Measurements from ENCODE around the gene AP1S3.
"Not testable (repeated sequence)": the region's sequence is repeated elsewhere in the genome, so short reads cannot be mapped to it uniquely, and the experiment has no call there.

AP1S3 gene

GRCh38 chr2:223837287-223838061 lies at the start of gene AP1S3:
TSS of gene AP1S3 (minus strand) at chr2:223837582. CDS start at chr2:223837450, 132 bp downstream.
- H3K4me3 ChIP-seq (ENCODE audit: low read length): peak within 1 kb of the TSS; percentile 94
- no peaks in the 10 kb centered on the region for H3K27me3 ChIP-seq (ENCODE audit: insufficient read depth, low read length)
- peak within 1 kb of the TSS; percentile 85 for H3K9ac ChIP-seq (ENCODE audit: low read depth, low read length)
- no peak within 1 kb of the TSS for H3K27ac ChIP-seq (ENCODE audit: low read length)
- peaks cover 11% of the 10 kb centered on the region for H3K4me1 ChIP-seq (ENCODE audit: insufficient read depth, low read length)
- H3K36me3 ChIP-seq (ENCODE audit: insufficient read depth, low read depth, low read length): no peaks in the 10 kb centered on the region
- H3K9me3 ChIP-seq (ENCODE audit: insufficient read depth, low read depth, low read length): no peaks in the 10 kb centered on the region

GRCh38 chr2:223887127-223887526 lies 49.7 kb upstream of the AP1S3 start:
- peaks cover 65% of the 10 kb centered on the region for H3K36me3 ChIP-seq (ENCODE audit: insufficient read depth, low read depth, low read length)
- no peak overlapping the region for H3K4me3 ChIP-seq (ENCODE audit: low read length)
- H3K27me3 ChIP-seq (ENCODE audit: insufficient read depth, low read length): no peaks in the 10 kb centered on the region
- H3K9me3 ChIP-seq (ENCODE audit: insufficient read depth, low read depth, low read length): no peaks in the 10 kb centered on the region
- 0 out of 2 replicates have a peak overlapping the region, but pooled peaks have one; percentile 37 for H3K9ac ChIP-seq (ENCODE audit: low read depth, low read length)
- no peak overlapping the region for H3K27ac ChIP-seq (ENCODE audit: low read length)
- H3K4me1 ChIP-seq (ENCODE audit: insufficient read depth, low read length): 0 out of 2 replicates have a peak, but pooled peaks cover 2% of the 10 kb centered on the region

- H3K9me3 ChIP-seq (ENCODE audit: insufficient read depth, low read depth, low read length): no peaks in the 10 kb centered on the region
- no peak overlapping the region for H3K27ac ChIP-seq (ENCODE audit: low read length)
- H3K27me3 ChIP-seq (ENCODE audit: insufficient read depth, low read length): no peaks in the 10 kb centered on the region
- peaks cover 69% of the 10 kb centered on the region for H3K36me3 ChIP-seq (ENCODE audit: insufficient read depth, low read depth, low read length)
- no peak overlapping the region for H3K9ac ChIP-seq (ENCODE audit: low read depth, low read length)
- no peak overlapping the region for H3K4me3 ChIP-seq (ENCODE audit: low read length)
- 0 out of 2 replicates have a peak, but pooled peaks cover 2% of the 10 kb centered on the region for H3K4me1 ChIP-seq (ENCODE audit: insufficient read depth, low read length)
Measured at GRCh38 chr2:223886726-223887125, 49.3 kb upstream of the AP1S3 start.

GRCh38 chr2:223884399-223884798 lies 47.0 kb upstream of the AP1S3 start:
- peaks cover 77% of the 10 kb centered on the region for H3K36me3 ChIP-seq (ENCODE audit: insufficient read depth, low read depth, low read length)
- H3K27me3 ChIP-seq (ENCODE audit: insufficient read depth, low read length): no peaks in the 10 kb centered on the region
- H3K4me1 ChIP-seq (ENCODE audit: insufficient read depth, low read length): 0 out of 2 replicates have a peak, but pooled peaks cover 2% of the 10 kb centered on the region
- no peaks in the 10 kb centered on the region for H3K9me3 ChIP-seq (ENCODE audit: insufficient read depth, low read depth, low read length)
- no peak overlapping the region for H3K4me3 ChIP-seq (ENCODE audit: low read length)
- H3K27ac ChIP-seq (ENCODE audit: low read length): no peak overlapping the region
- H3K9ac ChIP-seq (ENCODE audit: low read depth, low read length): no peak overlapping the region

GRCh38 chr2:223882715-223883114 lies 45.3 kb upstream of the AP1S3 start:
- Histone ChIP-seq H3K9me3 (ENCODE audit: insufficient read depth, low read depth, low read length) (no peaks in the 10 kb centered on the region), H3K4me1 (ENCODE audit: insufficient read depth, low read length) (0 out of 2 replicates have a peak, but pooled peaks cover 2% of the 10 kb centered on the region), H3K36me3 (ENCODE audit: insufficient read depth, low read depth, low read length) (peaks cover 82% of the 10 kb centered on the region), H3K27ac (ENCODE audit: low read length) (no peak overlapping the region), H3K27me3 (ENCODE audit: insufficient read depth, low read length) (no peaks in the 10 kb centered on the region), H3K4me3 (ENCODE audit: low read length) (no peak overlapping the region), H3K9ac (ENCODE audit: low read depth, low read length) (no peak overlapping the region)

GRCh38 chr2:223880796-223881195 lies 43.4 kb upstream of the AP1S3 start:
- Histone ChIP-seq H3K4me1 (ENCODE audit: insufficient read depth, low read length) (no peaks in the 10 kb centered on the region), H3K4me3 (ENCODE audit: low read length) (no peak overlapping the region), H3K9ac (ENCODE audit: low read depth, low read length) (no peak overlapping the region), H3K9me3 (ENCODE audit: insufficient read depth, low read depth, low read length) (no peaks in the 10 kb centered on the region), H3K27ac (ENCODE audit: low read length) (no peak overlapping the region), H3K27me3 (ENCODE audit: insufficient read depth, low read length) (no peaks in the 10 kb centered on the region), H3K36me3 (ENCODE audit: insufficient read depth, low read depth, low read length) (peaks cover 91% of the 10 kb centered on the region)

- Histone ChIP-seq H3K9me3 (ENCODE audit: insufficient read depth, low read depth, low read length) (no peaks in the 10 kb centered on the region), H3K4me1 (ENCODE audit: insufficient read depth, low read length) (no peaks in the 10 kb centered on the region), H3K9ac (ENCODE audit: low read depth, low read length) (no peak overlapping the region), H3K36me3 (ENCODE audit: insufficient read depth, low read depth, low read length) (peaks cover 83% of the 10 kb centered on the region), H3K4me3 (ENCODE audit: low read length) (no peak overlapping the region), H3K27ac (ENCODE audit: low read length) (no peak overlapping the region), H3K27me3 (ENCODE audit: insufficient read depth, low read length) (no peaks in the 10 kb centered on the region)
Measured at GRCh38 chr2:223877721-223878410, 40.5 kb upstream of the AP1S3 start.

- Histone ChIP-seq H3K4me1 (ENCODE audit: insufficient read depth, low read length) (no peaks in the 10 kb centered on the region), H3K9me3 (ENCODE audit: insufficient read depth, low read depth, low read length) (no peaks in the 10 kb centered on the region), H3K36me3 (ENCODE audit: insufficient read depth, low read depth, low read length) (peaks cover 45% of the 10 kb centered on the region), H3K27me3 (ENCODE audit: insufficient read depth, low read length) (no peaks in the 10 kb centered on the region), H3K27ac (ENCODE audit: low read length) (no peak overlapping the region), H3K9ac (ENCODE audit: low read depth, low read length) (no peak overlapping the region), H3K4me3 (ENCODE audit: low read length) (no peak overlapping the region)
Measured at GRCh38 chr2:223873672-223874071, 36.3 kb upstream of the AP1S3 start.

GRCh38 chr2:223872772-223873171 lies 35.4 kb upstream of the AP1S3 start:
- peaks cover 36% of the 10 kb centered on the region for H3K36me3 ChIP-seq (ENCODE audit: insufficient read depth, low read depth, low read length)
- not testable (repeated sequence) for H3K9me3 ChIP-seq (ENCODE audit: insufficient read depth, low read depth, low read length); H3K4me3 ChIP-seq (ENCODE audit: low read length)

GRCh38 chr2:223871661-223872060 lies 34.3 kb upstream of the AP1S3 start:
- H3K4me1 ChIP-seq (ENCODE audit: insufficient read depth, low read length); H3K4me3 ChIP-seq (ENCODE audit: low read length); H3K27ac ChIP-seq (ENCODE audit: low read length); H3K9me3 ChIP-seq (ENCODE audit: insufficient read depth, low read depth, low read length); H3K9ac ChIP-seq (ENCODE audit: low read depth, low read length); H3K27me3 ChIP-seq (ENCODE audit: insufficient read depth, low read length): not testable (repeated sequence)
- peaks cover 24% of the 10 kb centered on the region; the same call in 1 of the 2 replicates for H3K36me3 ChIP-seq (ENCODE audit: insufficient read depth, low read depth, low read length)

More at GRCh38 chr2:223872772-223873171, 35.4 kb upstream of the AP1S3 start:
- H3K9ac ChIP-seq (ENCODE audit: low read depth, low read length); H3K27me3 ChIP-seq (ENCODE audit: insufficient read depth, low read length); H3K27ac ChIP-seq (ENCODE audit: low read length); H3K4me1 ChIP-seq (ENCODE audit: insufficient read depth, low read length): not testable (repeated sequence)

- H3K9ac ChIP-seq (ENCODE audit: low read depth, low read length): no peak overlapping the region
- H3K36me3 ChIP-seq (ENCODE audit: insufficient read depth, low read depth, low read length): peaks cover 18% of the 10 kb centered on the region; the same call in 1 of the 2 replicates
Measured at GRCh38 chr2:223870840-223871611, 33.6 kb upstream of the AP1S3 start.

More at GRCh38 chr2:223870840-223871611, 33.6 kb upstream of the AP1S3 start:
- Histone ChIP-seq H3K27me3 (ENCODE audit: insufficient read depth, low read length) (no peaks in the 10 kb centered on the region), H3K27ac (ENCODE audit: low read length) (no peak overlapping the region), H3K4me3 (ENCODE audit: low read length) (no peak overlapping the region), H3K4me1 (ENCODE audit: insufficient read depth, low read length) (no peaks in the 10 kb centered on the region; the same call in 1 of the 2 replicates), H3K9me3 (ENCODE audit: insufficient read depth, low read depth, low read length) (no peaks in the 10 kb centered on the region)

Measured in iPS-20b (cell line).